Chondrocyte (in vitro differentiated cells): ENCODE measurements around the gene NTMT2. TPM values are rescaled to one million over a fixed set of nuclear protein-coding genes. Genes with fewer than 3 reads are reported as not detected.
A peak's percentile ranks its signal among the peaks of the same experiment; 100 is the strongest.

ENCODE experiments used
- DNase-seq: peaks from one replicate; pipeline ENCODE4 v3.0.0; 2021; ENCODE audit warnings: mixed read lengths, low spot score
- H3K27ac Mint-ChIP-seq: one replicate; pipeline ENCODE4 v1.8.0; 2021; ENCODE audit warnings: mild to moderate bottlenecking, moderate library complexity, mixed read lengths; ENCODE audit not compliant: unreplicated experiment
- H3K27me3 Mint-ChIP-seq: 2 replicates; pipeline ENCODE4 v1.8.0; 2021; ENCODE audit warnings: low read depth, mixed read lengths
- H3K36me3 Mint-ChIP-seq: 2 replicates; pipeline ENCODE4 v1.8.0; 2021; ENCODE audit warnings: low read depth, mixed read lengths
- H3K4me1 Mint-ChIP-seq: 2 replicates; pipeline ENCODE4 v1.8.0; 2021; ENCODE audit warnings: low read depth, mild to moderate bottlenecking, mixed read lengths
- H3K4me3 Mint-ChIP-seq: one replicate; pipeline ENCODE4 v1.8.0; 2021; ENCODE audit warnings: mild to moderate bottlenecking, moderate library complexity, mixed read lengths; ENCODE audit not compliant: unreplicated experiment
- H3K9me3 Mint-ChIP-seq: 2 replicates; pipeline ENCODE4 v1.8.0; 2021; ENCODE audit warnings: low read depth, mixed read lengths
- CTCF ChIP-seq: fragments of 200-600 bp; sonication (generic); IDR thresholded peaks from 2 replicates; pipeline ENCODE4 v1.5.0; 2021; ENCODE audit warnings: antibody characterized with exemption, mild to moderate bottlenecking, moderate library complexity
- total RNA-seq: library from RNA; stranded (reverse); gene quantifications from 3 replicates; pipeline ENCODE4 v1.2.1, GENCODE V29; 2021

The NTMT2 gene
- total RNA-seq, 1 donor from 2014 or later = not detected

GRCh38 chr1:170155055-170155454, 9.3 kb downstream of the NTMT2 start:
- Mint-ChIP-seq H3K9me3 (peaks cover 11% of the 10 kb centered on the region), H3K27me3 (no peaks in the 10 kb centered on the region)

GRCh38 chr1:170156594-170156993, 10.8 kb downstream of the NTMT2 start:
- Mint-ChIP-seq H3K9me3 (peaks cover 11% of the 10 kb centered on the region), H3K4me3 (no peak overlapping the region), H3K27me3 (no peaks in the 10 kb centered on the region), H3K4me1 (peaks cover 11% of the 10 kb centered on the region), H3K36me3 (peaks cover 2% of the 10 kb centered on the region), H3K27ac (no peak overlapping the region)
- TF ChIP-seq CTCF = no peak
- no peak for DNase-seq

More at GRCh38 chr1:170155055-170155454, 9.3 kb downstream of the NTMT2 start:
- H3K4me3 Mint-ChIP-seq = no peak overlapping the region
- H3K4me1 Mint-ChIP-seq = peaks cover 12% of the 10 kb centered on the region
- H3K36me3 Mint-ChIP-seq = peaks cover 2% of the 10 kb centered on the region
- no peak for DNase-seq
- no peak for TF ChIP-seq CTCF
- H3K27ac Mint-ChIP-seq = no peak overlapping the region

GRCh38 chr1:170157820-170158219, 12.1 kb downstream of the NTMT2 start:
- no peaks in the 10 kb centered on the region for H3K27me3 Mint-ChIP-seq
- no peak for DNase-seq
- H3K4me1 Mint-ChIP-seq = peaks cover 22% of the 10 kb centered on the region
- TF ChIP-seq CTCF = no peak
- H3K9me3 Mint-ChIP-seq = peaks cover 11% of the 10 kb centered on the region
- peak overlapping the region; percentile 10 for H3K27ac Mint-ChIP-seq
- H3K4me3 Mint-ChIP-seq = no peak overlapping the region
- H3K36me3 Mint-ChIP-seq = peaks cover 2% of the 10 kb centered on the region

- no peak overlapping the region for H3K4me3 Mint-ChIP-seq
- peak overlapping the region; percentile 83 for H3K27ac Mint-ChIP-seq
- H3K36me3 Mint-ChIP-seq = no peaks in the 10 kb centered on the region
- no peaks in the 10 kb centered on the region for H3K27me3 Mint-ChIP-seq
- peaks cover 4% of the 10 kb centered on the region for H3K9me3 Mint-ChIP-seq
- H3K4me1 Mint-ChIP-seq = peaks cover 27% of the 10 kb centered on the region
- TF ChIP-seq CTCF = no peak
- no peak for DNase-seq
Observed at GRCh38 chr1:170162459-170163246, 16.9 kb downstream of the NTMT2 start.

- Mint-ChIP-seq H3K36me3 (no peaks in the 10 kb centered on the region), H3K27ac (no peak overlapping the region), H3K4me3 (no peak overlapping the region), H3K9me3 (no peaks in the 10 kb centered on the region), H3K4me1 (peaks cover 35% of the 10 kb centered on the region), H3K27me3 (no peaks in the 10 kb centered on the region)
- DNase-seq = no peak
- TF ChIP-seq CTCF = no peak
Observed at GRCh38 chr1:170164103-170164763, 18.5 kb downstream of the NTMT2 start.
